HepG2 (cell line): ENCODE results near the gene SLC35B2. TPM values are rescaled to one million over a fixed set of nuclear protein-coding genes. Genes with fewer than 3 reads are reported as not detected.

Experiments
- ATF7-NPFF ChIP-seq: sonication (generic); formaldehyde crosslinking; IDR thresholded peaks from 2 replicates; pipeline ENCODE4 v1.8.1; 2023; ENCODE audit warnings: mild to moderate bottlenecking, low read depth, missing genetic modification reagents, moderate library complexity
- CCAR2 ChIP-seq: fragments of 200-400 bp; formaldehyde crosslinking; optimal IDR thresholded peaks from 2 replicates; pipeline ENCODE3; 2018; ENCODE audit warnings: low read depth, mild to moderate bottlenecking, low read length, moderate library complexity
- CENPX ChIP-seq: sonication (generic); formaldehyde crosslinking; IDR thresholded peaks from 2 replicates; pipeline ENCODE4 v1.9.0; 2021; ENCODE audit warnings: mild to moderate bottlenecking, missing genetic modification reagents, moderate library complexity
- HOMEZ ChIP-seq: IDR thresholded peaks from 2 replicates; pipeline ENCODE4 v1.6.1; 2016; ENCODE audit warnings: low read depth
- HOXA9 ChIP-seq: sonication (generic); formaldehyde crosslinking; IDR thresholded peaks from 2 replicates; pipeline ENCODE4 v1.8.1; 2022; ENCODE audit warnings: missing genetic modification reagents, mild to moderate bottlenecking, moderate library complexity, borderline replicate concordance
- KLF15 ChIP-seq: sonication (generic); formaldehyde crosslinking; IDR thresholded peaks from 2 replicates; pipeline ENCODE4 v1.8.1; 2023; ENCODE audit warnings: borderline replicate concordance, mild to moderate bottlenecking, inconsistent platforms, missing genetic modification reagents, mixed read lengths
- NRL ChIP-seq: sonication (generic); formaldehyde crosslinking; IDR thresholded peaks from 2 replicates; pipeline ENCODE4 v1.5.0; 2020; ENCODE audit warnings: missing genetic modification reagents, mild to moderate bottlenecking, moderate library complexity, borderline replicate concordance
- PCBP1 ChIP-seq: fragments of 200-400 bp; formaldehyde crosslinking; IDR thresholded peaks from 2 replicates; pipeline ENCODE4 v1.6.1; 2017; ENCODE audit warnings: mild to moderate bottlenecking, low read depth, low read length, borderline replicate concordance
- RAD21 ChIP-seq: fragments of 450-650 bp; formaldehyde crosslinking; IDR thresholded peaks from 2 replicates; pipeline ENCODE4 v1.5.0; 2020; ENCODE audit warnings: mild to moderate bottlenecking
- REL ChIP-seq: sonication (generic); formaldehyde crosslinking; conservative IDR thresholded peaks from 2 replicates; pipeline ENCODE4 v1.8.0; 2022; ENCODE audit warnings: mild to moderate bottlenecking, missing genetic modification reagents, moderate library complexity
- REST ChIP-seq, 2 experiments: IDR thresholded peaks; 2 replicates each; pipeline ENCODE4 v1.6.1; 2011 to 2012; ENCODE audit warnings: low read length in 2 of 2, borderline replicate concordance in 1 of 2, low read depth in 1 of 2, mild to moderate bottlenecking in 1 of 2, moderate library complexity in 1 of 2
- SNAI1 ChIP-seq: sonication (generic); formaldehyde crosslinking; IDR thresholded peaks from 2 replicates; pipeline ENCODE4 v1.5.0; 2020; ENCODE audit warnings: mild to moderate bottlenecking, missing genetic modification reagents, borderline replicate concordance
- ZNF430 ChIP-seq: sonication (generic); formaldehyde crosslinking; IDR thresholded peaks from 2 replicates; pipeline ENCODE4 v1.9.0; 2021; ENCODE audit warnings: mild to moderate bottlenecking, missing genetic modification reagents
- ZNF788 ChIP-seq: sonication (generic); formaldehyde crosslinking; IDR thresholded peaks from 2 replicates; pipeline ENCODE4 v1.5.0; 2020; ENCODE audit warnings: mild to moderate bottlenecking, missing genetic modification reagents, borderline replicate concordance
- ZNF792 ChIP-seq: IDR thresholded peaks from 2 replicates; pipeline ENCODE4 v1.6.1; 2016
- ZSCAN25 ChIP-seq: sonication (generic); formaldehyde crosslinking; IDR thresholded peaks from 2 replicates; pipeline ENCODE4 v1.8.0; 2022; ENCODE audit warnings: mild to moderate bottlenecking, missing genetic modification reagents
- polyA plus RNA-seq, 8 experiments: library from polyadenylated mRNA; depleted of rRNA in 3 of 8; stranded (reverse) in 7 of 8; unstranded in 1 of 8; fragments of >200 nt; fragmentation: Illumina TruSeq in 4 of 8; extraction: Trizol in 4 of 8; gene quantifications; 2 replicates each; pipeline versions ENCODE4 v1.2.1 to v1.2.3, GENCODE V29; 2011 to 2016; ENCODE audit warnings: low read depth in 4 of 8, missing spikeins in 1 of 8, mixed read lengths in 1 of 8; ENCODE audit not compliant: insufficient read depth in 1 of 8
- total RNA-seq, 5 experiments: library from RNA; depleted of rRNA; stranded (reverse); fragments of >200 nt; fragmentation: Illumina TruSeq; extraction: Trizol; gene quantifications; 2 replicates each; pipeline ENCODE4 v1.2.3, GENCODE V29; 2016; ENCODE audit warnings: low read depth in 1 of 5
- TF ChIP-seq, protein P1 (sequence below), 2 experiments: sonication (generic) in 1 of 2; formaldehyde crosslinking in 1 of 2; IDR thresholded peaks; 2 replicates each; pipeline versions ENCODE4 v1.6.1 to v1.9.0; 2014 to 2022; ENCODE audit warnings: antibody characterized with exemption in 1 of 2, borderline replicate concordance in 1 of 2, inconsistent platforms in 1 of 2, low read depth in 1 of 2, missing genetic modification reagents in 1 of 2

SLC35B2 gene
- total and polyA plus RNA-seq, 2 of the 13 experiments (the other 11 are each of a cell fraction or from before 2014, with no cell fraction given), result 61.1 to 148 TPM

GRCh38 chr6:44237813-44238433, 19.4 kb downstream of the SLC35B2 start (continued):
- TF ChIP-seq ZNF788, result no peak; the same call in 1 of the 2 replicates
- peak; percentile 76 for TF ChIP-seq NRL (CRISPR knock-in tag)
- no peak for TF ChIP-seq REST (IDR thresholded peaks at IDR 0.05; ENCODE audit: borderline replicate concordance in 1 of 2, low read depth in 1 of 2, low read length in 2 of 2)
- TF ChIP-seq ZNF792 (CRISPR knock-in tag), result peak; percentile 53; the same call in 1 of the 2 replicates
- no peak for TF ChIP-seq SNAI1
- TF ChIP-seq HOMEZ (CRISPR knock-in tag), result peak; percentile 23; the same call in 1 of the 2 replicates
- peak; percentile 82 for TF ChIP-seq ATF7-NPFF (CRISPR knock-in tag)
- TF ChIP-seq ZSCAN25 (CRISPR knock-in tag), result no peak; the same call in 1 of the 2 replicates
- peak; percentile 90; the same call in 1 of the 2 replicates for TF ChIP-seq REL
- TF ChIP-seq HOXA9 (CRISPR knock-in tag), result 0 out of 2 replicates have a peak, but pooled peaks have one; percentile 38
- TF ChIP-seq KLF15 (CRISPR knock-in tag), result no peak
- TF ChIP-seq CCAR2, result no peak
- no peak for TF ChIP-seq CENPX (CRISPR knock-in tag)
- 0 out of 2 replicates have a peak, but pooled peaks have one; percentile 17 for TF ChIP-seq ZNF430 (CRISPR knock-in tag)
- TF ChIP-seq, protein P1, sequence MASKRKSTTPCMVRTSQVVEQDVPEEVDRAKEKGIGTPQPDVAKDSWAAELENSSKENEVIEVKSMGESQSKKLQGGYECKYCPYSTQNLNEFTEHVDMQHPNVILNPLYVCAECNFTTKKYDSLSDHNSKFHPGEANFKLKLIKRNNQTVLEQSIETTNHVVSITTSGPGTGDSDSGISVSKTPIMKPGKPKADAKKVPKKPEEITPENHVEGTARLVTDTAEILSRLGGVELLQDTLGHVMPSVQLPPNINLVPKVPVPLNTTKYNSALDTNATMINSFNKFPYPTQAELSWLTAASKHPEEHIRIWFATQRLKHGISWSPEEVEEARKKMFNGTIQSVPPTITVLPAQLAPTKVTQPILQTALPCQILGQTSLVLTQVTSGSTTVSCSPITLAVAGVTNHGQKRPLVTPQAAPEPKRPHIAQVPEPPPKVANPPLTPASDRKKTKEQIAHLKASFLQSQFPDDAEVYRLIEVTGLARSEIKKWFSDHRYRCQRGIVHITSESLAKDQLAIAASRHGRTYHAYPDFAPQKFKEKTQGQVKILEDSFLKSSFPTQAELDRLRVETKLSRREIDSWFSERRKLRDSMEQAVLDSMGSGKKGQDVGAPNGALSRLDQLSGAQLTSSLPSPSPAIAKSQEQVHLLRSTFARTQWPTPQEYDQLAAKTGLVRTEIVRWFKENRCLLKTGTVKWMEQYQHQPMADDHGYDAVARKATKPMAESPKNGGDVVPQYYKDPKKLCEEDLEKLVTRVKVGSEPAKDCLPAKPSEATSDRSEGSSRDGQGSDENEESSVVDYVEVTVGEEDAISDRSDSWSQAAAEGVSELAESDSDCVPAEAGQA (IDR thresholded peaks at IDR 0.05; ENCODE audit: low read depth), result peak; percentile 31; the same call in 1 of the 2 replicates
- TF ChIP-seq, protein P1 (CRISPR knock-in tag; IDR thresholded peaks at IDR 0.05; ENCODE audit: borderline replicate concordance), result 0 out of 2 replicates have a peak, but pooled peaks have one; percentile 60
- 0 out of 2 replicates have a peak, but pooled peaks have one; percentile 55 for TF ChIP-seq PCBP1
- peak; percentile 85 for TF ChIP-seq RAD21
